GM12874 (cell line): ENCODE measurements around the gene EYA3.

ENCODE experiments used
- CTCF ChIP-seq: IDR thresholded peaks from 2 replicates; pipeline ENCODE4 v1.5.1; 2011; ENCODE audit warnings: low read depth, mild to moderate bottlenecking, control low read depth, low read length, moderate library complexity; ENCODE audit not compliant: insufficient read depth

The EYA3 gene

GRCh38 chr1:27938488-27938887 lies 149.9 kb downstream of the EYA3 start:
- TF ChIP-seq CTCF = no peak

- no peak for TF ChIP-seq CTCF
Measured at GRCh38 chr1:27937524-27937836, 150.9 kb downstream of the EYA3 start.

- TF ChIP-seq CTCF = no peak
Measured at GRCh38 chr1:27936370-27936769, 152.0 kb downstream of the EYA3 start.

- TF ChIP-seq CTCF = no peak
Measured at GRCh38 chr1:27935721-27936120, 152.7 kb downstream of the EYA3 start.

- TF ChIP-seq CTCF = no peak
Measured at GRCh38 chr1:27934818-27935549, 153.4 kb downstream of the EYA3 start, which contains the start of gene SMPDL3B. SMPDL3B (plus strand) TSS chr1:27935000; CDS start chr1:27935184, 184 bp downstream.

GRCh38 chr1:27931759-27932158 lies 156.7 kb downstream of the EYA3 start:
- TF ChIP-seq CTCF = no peak

- TF ChIP-seq CTCF = no peak
Measured at GRCh38 chr1:27931184-27931583, 157.2 kb downstream of the EYA3 start.
